ENCODE measurements around the gene ADAP1.

ADAP1 gene

GRCh38 chr7:903921-904755 is 50.3 kb downstream of the ADAP1 start:
- DNase-seq = no peak

GRCh38 chr7:902996-903395 is 51.5 kb downstream of the ADAP1 start:
- DNase-seq = no peak

GRCh38 chr7:901388-902154 is 52.9 kb downstream of the ADAP1 start:
- DNase-seq = peak; percentile 23

- DNase-seq = no peak
Observed at GRCh38 chr7:901041-901387, 53.5 kb downstream of the ADAP1 start.

GRCh38 chr7:900331-901040 is 54.0 kb downstream of the ADAP1 start:
- no peak for DNase-seq

GRCh38 chr7:899806-900205 is 54.7 kb downstream of the ADAP1 start:
- no peak for DNase-seq

- DNase-seq = no peak
Observed at GRCh38 chr7:898855-899681, 55.4 kb downstream of the ADAP1 start.

- no peak for DNase-seq
Observed at GRCh38 chr7:898460-898854, 56.0 kb downstream of the ADAP1 start.

- DNase-seq = no peak
Observed at GRCh38 chr7:897771-898376, 56.6 kb downstream of the ADAP1 start.

- DNase-seq = no peak
Observed at GRCh38 chr7:897086-897485, 57.4 kb downstream of the ADAP1 start.

GRCh38 chr7:896346-897075 is 58.0 kb downstream of the ADAP1 start:
- DNase-seq = no peak

- no peak for DNase-seq
Observed at GRCh38 chr7:895451-896052, 58.9 kb downstream of the ADAP1 start.

GRCh38 chr7:894927-895450 is 59.5 kb downstream of the ADAP1 start:
- DNase-seq = no peak

- no peak for DNase-seq
Observed at GRCh38 chr7:894164-894867, 60.2 kb downstream of the ADAP1 start.

- DNase-seq = no peak
Observed at GRCh38 chr7:893686-894085, 60.8 kb downstream of the ADAP1 start.

- no peak for DNase-seq
Observed at GRCh38 chr7:892648-893593, 61.6 kb downstream of the ADAP1 start.

GRCh38 chr7:891805-892204 is 62.7 kb downstream of the ADAP1 start:
- DNase-seq = no peak

GRCh38 chr7:891291-891690 is 63.2 kb downstream of the ADAP1 start:
- no peak for DNase-seq

GRCh38 chr7:890868-891267 is 63.6 kb downstream of the ADAP1 start:
- no peak for DNase-seq

Measured in NCI-H187 treated with DMSO at 0.1 percent for 48 hours (cell line).